Calu3 (cell line): ENCODE results near the gene SPATA18. TPM values are rescaled to one million over a fixed set of nuclear protein-coding genes. Genes with fewer than 3 reads are reported as not detected.

Source experiments
- BruUV-seq: library from RNA; stranded (reverse); fragments of 400-500 nt; replicated peaks from 2 replicates; lab custom pipeline; 2021; lab: Mats Ljungman, UMichigan
- CTCF ChIA-PET: fragments of 300-600 bp; sonication (Branson Sonifier 250); formaldehyde crosslinking; loops from one replicate; lab custom pipeline; 2022; ENCODE audit warnings: antibody characterized with exemption; lab: Charles Lee
- DNase-seq: peaks from one replicate; pipeline ENCODE4 v3.0.0; 2022
- H3K27ac Mint-ChIP-seq: one replicate; pipeline ENCODE4 v1.8.0; 2022; ENCODE audit warnings: mixed read lengths; ENCODE audit not compliant: unreplicated experiment
- H3K27me3 Mint-ChIP-seq: one replicate; pipeline ENCODE4 v1.8.0; 2022; ENCODE audit warnings: mixed read lengths; ENCODE audit not compliant: unreplicated experiment
- H3K36me3 Mint-ChIP-seq: one replicate; pipeline ENCODE4 v1.8.0; 2022; ENCODE audit warnings: mild to moderate bottlenecking, moderate library complexity, mixed read lengths; ENCODE audit not compliant: insufficient read depth, unreplicated experiment
- H3K4me1 Mint-ChIP-seq: one replicate; pipeline ENCODE4 v1.8.0; 2022; ENCODE audit warnings: mild to moderate bottlenecking, low read depth, mixed read lengths; ENCODE audit not compliant: unreplicated experiment
- H3K4me3 Mint-ChIP-seq: one replicate; pipeline ENCODE4 v1.8.0; 2022; ENCODE audit warnings: mild to moderate bottlenecking, low read depth, moderate library complexity, mixed read lengths; ENCODE audit not compliant: unreplicated experiment
- H3K9me3 Mint-ChIP-seq: one replicate; pipeline ENCODE4 v1.8.0; 2022; ENCODE audit warnings: low read depth, mixed read lengths; ENCODE audit not compliant: unreplicated experiment
- intact Hi-C: fragments of 100-400 bp; cut with micrococcal nuclease; formaldehyde crosslinking; loops from one replicate; pipeline ENCODE4 v1.10.0; 2022; ENCODE audit not compliant: unreplicated experiment
- total RNA-seq: library from RNA; stranded (reverse); gene quantifications from 2 replicates; pipeline ENCODE4 v1.2.3, GENCODE V29; 2022
- TF ChIP-seq, protein P1 (sequence below): fragments of 200-600 bp; IDR thresholded peaks from one replicate; pipeline ENCODE4 v1.8.0; 2022; ENCODE audit warnings: antibody characterized with exemption; ENCODE audit not compliant: unreplicated experiment

The SPATA18 gene
- total RNA-seq, 1 experiment from 2014 or later = not detected

DNA sequence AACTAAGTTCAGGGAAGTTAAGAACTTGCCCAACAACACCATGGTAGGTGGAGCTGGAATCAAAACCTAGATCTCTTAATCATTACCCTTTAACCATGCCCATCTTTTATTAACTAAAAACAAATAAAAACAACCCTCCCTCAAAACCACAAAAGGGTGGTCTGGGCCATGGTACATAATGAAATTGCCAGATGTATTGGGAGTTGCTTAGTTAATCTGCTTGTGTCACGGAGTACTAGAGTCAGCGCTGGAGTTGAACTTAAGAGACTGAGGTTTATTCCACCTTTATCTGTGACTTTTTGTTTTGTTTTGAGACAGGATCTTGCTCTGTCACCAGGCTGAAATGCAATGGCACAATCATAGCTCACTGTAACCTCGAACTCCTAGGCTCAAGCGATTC is 44.2 kb upstream of the SPATA18 start:
- intact Hi-C loops = no loop called here
- no peak overlapping the region for H3K4me3 Mint-ChIP-seq

GRCh38 chr4:52010986-52011385 is 40.1 kb upstream of the SPATA18 start:
- Mint-ChIP-seq H3K4me1 (no peaks in the 10 kb centered on the region), H3K27me3 (no peaks in the 10 kb centered on the region), H3K36me3 (no peaks in the 10 kb centered on the region), H3K9me3 (no peaks in the 10 kb centered on the region), H3K4me3 (no peak overlapping the region), H3K27ac (no peak overlapping the region)
- no peak for DNase-seq
- CTCF ChIA-PET = no interaction called here
- TF ChIP-seq, protein P1, sequence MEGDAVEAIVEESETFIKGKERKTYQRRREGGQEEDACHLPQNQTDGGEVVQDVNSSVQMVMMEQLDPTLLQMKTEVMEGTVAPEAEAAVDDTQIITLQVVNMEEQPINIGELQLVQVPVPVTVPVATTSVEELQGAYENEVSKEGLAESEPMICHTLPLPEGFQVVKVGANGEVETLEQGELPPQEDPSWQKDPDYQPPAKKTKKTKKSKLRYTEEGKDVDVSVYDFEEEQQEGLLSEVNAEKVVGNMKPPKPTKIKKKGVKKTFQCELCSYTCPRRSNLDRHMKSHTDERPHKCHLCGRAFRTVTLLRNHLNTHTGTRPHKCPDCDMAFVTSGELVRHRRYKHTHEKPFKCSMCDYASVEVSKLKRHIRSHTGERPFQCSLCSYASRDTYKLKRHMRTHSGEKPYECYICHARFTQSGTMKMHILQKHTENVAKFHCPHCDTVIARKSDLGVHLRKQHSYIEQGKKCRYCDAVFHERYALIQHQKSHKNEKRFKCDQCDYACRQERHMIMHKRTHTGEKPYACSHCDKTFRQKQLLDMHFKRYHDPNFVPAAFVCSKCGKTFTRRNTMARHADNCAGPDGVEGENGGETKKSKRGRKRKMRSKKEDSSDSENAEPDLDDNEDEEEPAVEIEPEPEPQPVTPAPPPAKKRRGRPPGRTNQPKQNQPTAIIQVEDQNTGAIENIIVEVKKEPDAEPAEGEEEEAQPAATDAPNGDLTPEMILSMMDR = no peak
- no TSS peak for BruUV-seq
- intact Hi-C loops = no loop called here

More for the DNA sequence above, 44.2 kb upstream of the SPATA18 start:
- Mint-ChIP-seq H3K36me3 (no peaks in the 10 kb centered on the region), H3K27ac (no peak overlapping the region), H3K4me1 (no peaks in the 10 kb centered on the region), H3K27me3 (no peaks in the 10 kb centered on the region), H3K9me3 (no peaks in the 10 kb centered on the region)
- DNase-seq = no peak
- CTCF ChIA-PET = no interaction called here
- TF ChIP-seq, protein P1 = no peak
- no TSS peak for BruUV-seq

- no peak overlapping the region for H3K27ac Mint-ChIP-seq
- no peaks in the 10 kb centered on the region for H3K36me3 Mint-ChIP-seq
Measured at GRCh38 chr4:52012651-52013050, 38.5 kb upstream of the SPATA18 start.

DNA sequence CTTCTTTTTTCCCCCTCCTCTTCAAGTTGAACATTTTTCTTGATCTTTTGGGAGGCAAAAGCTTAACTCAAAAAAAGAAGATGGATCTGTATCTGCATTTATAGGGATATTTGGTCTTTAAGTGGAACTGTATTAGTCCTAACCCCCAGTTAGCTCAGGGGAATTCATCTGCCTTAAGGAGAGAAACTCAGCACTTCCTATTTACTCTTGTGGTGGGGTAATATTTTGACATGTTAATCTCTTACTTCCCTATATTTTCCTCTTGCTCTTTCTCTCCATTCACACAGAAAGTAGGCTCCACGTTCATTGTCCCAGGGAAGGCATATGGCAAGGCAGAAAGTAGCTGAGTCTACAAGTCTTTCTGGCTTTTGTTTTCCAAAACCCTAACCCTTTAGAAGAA is 36.2 kb upstream of the SPATA18 start:
- CTCF ChIA-PET = no interaction called here
- Mint-ChIP-seq H3K36me3 (no peaks in the 10 kb centered on the region), H3K4me3 (no peak overlapping the region), H3K4me1 (peaks cover 4% of the 10 kb centered on the region), H3K27me3 (no peaks in the 10 kb centered on the region), H3K9me3 (no peaks in the 10 kb centered on the region), H3K27ac (no peak overlapping the region)
- no TSS peak for BruUV-seq
- intact Hi-C loops = no loop called here
- TF ChIP-seq, protein P1 = no peak
- DNase-seq = no peak

More at GRCh38 chr4:52012651-52013050, 38.5 kb upstream of the SPATA18 start:
- no peak for DNase-seq
- intact Hi-C loops = no loop called here
- Mint-ChIP-seq H3K27me3 (no peaks in the 10 kb centered on the region), H3K9me3 (no peaks in the 10 kb centered on the region), H3K4me1 (no peaks in the 10 kb centered on the region), H3K4me3 (no peak overlapping the region)
- no TSS peak for BruUV-seq
- TF ChIP-seq, protein P1 = no peak
- CTCF ChIA-PET = no interaction called here
